ENCODE data around the gene ABCG8.

ABCG8 gene

DNA sequence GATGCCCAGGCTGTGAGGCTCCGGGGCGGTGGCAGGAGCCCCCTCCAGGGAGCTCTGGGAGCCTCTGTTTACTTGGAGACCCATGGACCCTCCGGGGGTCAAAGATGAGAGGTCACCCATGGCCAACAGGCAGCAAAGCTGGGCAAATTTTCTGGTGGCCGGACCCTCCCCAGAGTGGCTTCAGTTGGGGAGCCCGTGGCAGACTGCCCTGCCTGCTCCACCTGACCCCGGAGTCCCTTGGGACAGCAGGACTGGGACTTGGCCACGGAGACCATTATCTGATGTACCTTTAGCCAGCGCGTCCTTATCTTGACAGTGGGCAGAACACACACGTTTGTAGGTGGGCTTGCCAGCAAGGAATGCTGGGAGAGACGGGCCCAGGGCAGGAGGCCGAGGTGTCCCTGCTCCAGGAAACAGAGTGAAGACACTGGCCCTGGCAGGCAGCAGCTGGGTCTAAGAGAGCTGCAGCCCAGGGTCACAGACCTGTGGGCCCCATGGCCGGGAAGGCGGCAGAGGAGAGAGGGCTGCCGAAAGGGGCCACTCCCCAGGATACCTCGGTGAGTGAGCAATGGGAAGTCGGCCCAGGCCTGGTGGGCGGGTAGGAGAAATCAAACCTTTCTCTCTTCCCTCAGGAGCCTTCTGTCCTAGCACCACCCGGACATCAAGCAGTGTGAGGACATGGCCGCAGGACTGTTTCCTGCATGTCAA lies at the start of gene ABCG8, which contains the start of gene ABCG5:
ABCG8 (plus strand) TSS at position 412 of the 708 bp plus-strand sequence; CDS start at position 495, 83 bp downstream.
ABCG5 (minus strand) TSS at position 280 of the 708 bp plus-strand sequence; CDS start at position 120, 160 bp downstream.
- no peak for DNase-seq

DNA sequence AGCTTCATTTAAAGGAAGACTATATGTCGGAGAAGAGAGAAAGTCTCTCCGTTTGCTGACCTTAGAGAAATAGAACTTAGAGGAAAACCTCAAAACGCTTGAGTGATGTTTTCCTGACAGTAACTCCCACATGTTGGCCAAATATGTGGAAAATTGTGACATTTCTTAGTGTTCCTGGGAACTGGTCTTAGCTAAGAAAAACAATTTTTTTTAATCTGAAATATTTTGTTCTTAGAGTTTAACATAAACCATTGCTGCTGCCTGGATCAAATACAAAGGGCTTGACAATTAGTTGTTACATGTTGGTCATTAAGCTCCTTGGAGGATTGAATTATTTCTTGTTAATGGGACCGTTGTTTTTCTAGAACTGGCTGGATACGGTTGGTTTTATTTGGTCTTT lies 48.6 kb upstream of the ABCG8 start:
- no peak for DNase-seq

- DNase-seq = no peak
Measured at GRCh38 chr2:43791035-43791765, 47.6 kb upstream of the ABCG8 start.

DNA sequence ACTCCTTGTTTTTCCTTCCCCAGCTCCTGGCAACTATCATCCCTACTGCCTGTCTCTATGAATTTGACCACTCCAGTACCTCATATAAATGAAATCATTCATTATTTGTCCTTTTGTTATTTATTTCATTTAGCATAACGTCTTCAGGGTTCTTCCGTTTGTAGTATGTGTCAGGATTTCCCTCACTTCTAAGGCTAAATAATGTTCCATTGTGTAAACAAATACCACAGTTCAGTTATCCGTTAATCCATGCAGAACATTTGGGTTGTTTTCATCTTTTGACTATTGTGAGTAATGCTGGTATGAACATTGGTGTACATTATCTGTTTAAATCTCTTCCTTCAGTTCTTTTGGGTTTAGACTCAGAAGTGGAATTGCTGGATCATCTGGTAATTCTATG lies 46.1 kb upstream of the ABCG8 start:
- DNase-seq = no peak

- no peak for DNase-seq
Measured at GRCh38 chr2:43794956-43795355, 43.8 kb upstream of the ABCG8 start.

DNA sequence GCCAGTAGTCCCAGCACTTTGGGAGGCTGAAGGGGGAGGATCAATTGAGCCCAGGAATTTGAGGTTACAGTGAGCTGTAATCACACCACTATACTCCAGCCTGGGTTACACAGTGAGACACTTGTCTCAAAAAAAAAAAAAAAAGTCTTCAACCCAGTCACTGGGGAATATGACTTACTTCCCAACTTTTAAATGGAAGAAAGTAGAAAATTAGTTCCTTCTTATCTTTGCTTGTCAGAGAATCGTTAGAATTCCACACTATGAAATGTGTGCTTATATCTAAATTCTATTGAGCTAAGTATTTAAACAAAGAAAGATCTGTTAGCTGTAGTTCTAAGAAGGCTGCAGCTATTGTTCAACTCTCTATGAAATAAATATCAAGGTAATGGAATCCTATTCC lies 42.6 kb upstream of the ABCG8 start:
- no peak for DNase-seq

- DNase-seq = no peak
Measured at GRCh38 chr2:43798300-43798699, 40.5 kb upstream of the ABCG8 start.

DNA sequence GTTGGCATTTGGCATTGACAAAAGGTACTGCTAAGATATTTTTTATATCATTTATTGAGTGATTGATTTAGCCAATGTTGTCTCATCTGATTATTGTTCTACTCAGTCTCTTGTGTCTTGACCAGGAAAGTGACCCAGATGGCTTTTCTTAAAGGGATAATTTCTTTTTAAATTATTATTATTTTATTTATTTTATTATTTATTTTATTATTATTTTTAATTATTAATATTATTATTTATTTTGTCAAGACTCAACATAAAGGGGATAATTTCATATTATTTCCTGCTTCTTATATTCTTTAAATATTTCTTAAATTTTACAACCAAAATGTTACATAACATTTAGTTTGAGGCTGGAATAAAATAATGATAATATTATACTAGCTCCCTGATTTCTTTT lies 37.9 kb upstream of the ABCG8 start:
- no peak for DNase-seq

DNA sequence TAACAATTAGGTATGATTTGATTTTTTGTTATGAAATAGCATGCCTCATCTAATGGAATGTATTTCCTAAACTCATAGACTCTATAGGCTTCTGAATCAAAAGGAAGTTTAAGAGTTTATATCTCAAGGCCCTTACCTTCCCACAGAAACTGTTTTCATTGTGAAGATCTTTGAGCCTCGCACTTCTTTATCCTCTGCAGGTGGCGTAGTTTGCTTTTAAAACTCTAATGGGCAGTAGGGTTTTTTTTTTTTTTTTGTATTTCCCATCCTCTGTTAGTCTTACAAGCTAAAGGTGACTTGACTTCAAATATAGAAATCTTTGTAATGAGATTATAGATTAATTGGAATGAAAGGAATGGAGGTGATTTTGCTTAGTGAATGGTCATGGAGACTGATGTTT lies 36.6 kb upstream of the ABCG8 start:
- no peak for DNase-seq

- DNase-seq = no peak
Measured at GRCh38 chr2:43803113-43803512, 35.7 kb upstream of the ABCG8 start.

DNA sequence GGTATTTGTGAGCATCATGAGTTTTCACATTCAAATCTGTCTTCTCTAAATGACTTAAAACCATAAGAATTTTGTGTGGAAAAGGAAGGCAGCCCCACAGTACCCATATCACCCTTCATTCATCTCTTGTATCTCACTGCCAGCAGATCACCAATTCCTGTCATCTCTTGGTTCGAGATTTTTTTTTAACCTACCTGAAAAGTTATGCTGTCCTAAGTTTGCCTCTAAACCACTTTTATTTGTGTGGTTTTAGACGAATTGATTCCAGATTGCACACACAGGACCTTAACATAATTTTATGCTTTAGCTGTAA lies 32.1 kb upstream of the ABCG8 start:
- no peak for DNase-seq

DNA sequence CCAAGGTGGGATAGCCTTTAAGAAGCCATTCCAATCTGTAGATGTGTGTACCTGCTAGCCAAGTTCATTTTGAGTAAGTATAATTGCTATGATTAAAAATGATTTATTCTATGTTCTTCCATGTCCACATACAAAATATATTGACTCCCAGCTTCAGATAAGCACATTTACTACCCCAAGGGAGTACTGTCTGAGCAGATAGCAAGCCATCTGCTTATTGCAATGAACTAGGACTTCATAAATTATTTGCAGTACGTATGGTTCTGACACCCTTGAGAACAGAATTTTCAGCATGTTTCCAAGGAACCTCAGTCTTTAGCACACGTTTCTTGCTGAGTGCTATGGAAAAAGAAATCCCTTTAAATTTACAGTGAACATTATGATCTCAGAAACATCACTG lies 28.3 kb upstream of the ABCG8 start:
- DNase-seq = no peak

DNA sequence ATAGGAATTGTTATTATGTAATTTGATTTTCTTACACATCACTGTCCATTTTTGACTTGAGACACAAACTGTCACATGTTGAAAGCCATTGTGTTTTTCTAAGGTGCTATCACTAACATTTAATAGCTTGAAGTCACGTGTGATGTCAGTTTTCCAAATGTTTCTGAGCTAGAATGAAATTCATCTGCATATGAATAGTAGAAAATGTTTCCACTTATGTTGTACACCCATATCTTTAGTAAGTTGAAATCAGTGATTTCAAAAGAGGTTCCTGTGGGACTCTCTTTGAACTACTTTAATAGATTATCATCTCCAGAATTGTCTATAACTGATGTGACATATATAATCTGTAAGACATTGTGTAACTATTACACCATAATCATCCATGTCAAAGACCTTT lies 27.9 kb upstream of the ABCG8 start:
- no peak for DNase-seq

DNA sequence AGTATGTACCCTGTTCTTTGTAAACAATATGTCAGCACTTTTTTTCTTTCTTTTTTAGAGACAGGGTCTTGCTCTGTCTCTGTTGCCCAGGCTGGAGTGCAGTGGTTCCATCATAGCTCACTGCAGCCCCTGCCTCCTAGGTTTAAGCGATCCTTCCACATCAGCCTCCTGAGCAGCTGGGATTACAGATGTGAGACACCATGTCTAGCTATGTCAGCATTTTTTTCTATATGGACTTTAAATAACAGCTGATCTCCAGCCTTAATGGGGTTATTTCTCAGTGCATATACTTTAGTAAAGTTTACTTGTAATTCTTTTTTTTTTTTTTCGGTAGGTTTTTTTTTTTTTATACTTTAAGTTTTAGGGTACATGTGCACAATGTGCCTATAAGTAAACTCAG lies 26.8 kb upstream of the ABCG8 start:
- DNase-seq = no peak

- no peak for DNase-seq
Measured at GRCh38 chr2:43812947-43813346, 25.8 kb upstream of the ABCG8 start.

DNA sequence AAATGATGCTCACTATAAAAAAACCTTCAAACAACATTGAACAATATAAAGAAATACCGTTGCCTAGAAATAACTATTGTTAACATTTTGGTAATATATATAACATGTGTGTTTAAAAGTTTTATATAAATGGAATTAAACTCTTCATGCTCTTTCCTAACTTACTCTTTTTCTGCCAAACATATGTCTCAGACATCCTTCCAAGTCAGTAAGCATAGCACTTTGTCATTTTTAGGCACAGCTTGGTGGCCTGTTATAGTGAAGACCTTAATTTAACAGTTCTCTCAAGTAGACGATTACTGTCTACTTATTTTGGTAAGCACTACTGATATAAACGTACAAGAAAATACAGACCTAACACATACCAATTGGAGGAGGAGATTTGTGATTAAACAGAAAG lies 24.1 kb upstream of the ABCG8 start:
- no peak for DNase-seq

DNA sequence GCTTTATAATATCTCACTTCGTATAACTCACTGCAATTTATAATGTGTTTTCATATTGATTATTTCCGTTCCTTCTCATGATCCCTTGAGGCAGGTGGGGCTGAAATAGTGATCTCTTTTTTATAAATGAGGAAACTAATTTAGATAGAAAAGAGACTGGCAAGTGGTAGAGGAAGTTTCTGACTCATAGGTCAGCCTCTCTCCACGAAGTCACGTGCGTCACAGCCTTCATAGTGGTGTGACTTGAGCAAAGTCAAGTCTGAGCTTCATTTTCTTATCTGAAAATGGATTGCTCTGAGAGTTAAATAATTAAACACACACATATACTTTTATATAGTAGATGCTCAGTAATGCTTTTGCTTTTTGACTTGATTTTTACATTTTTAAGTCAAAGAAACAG lies 20.0 kb upstream of the ABCG8 start:
- DNase-seq = no peak

- no peak for DNase-seq
Measured at GRCh38 chr2:43819491-43820163, 19.1 kb upstream of the ABCG8 start.

GRCh38 chr2:43822839-43823238 lies 15.9 kb upstream of the ABCG8 start:
- no peak for DNase-seq

GRCh38 chr2:43823751-43824150 lies 15.0 kb upstream of the ABCG8 start:
- no peak for DNase-seq

- DNase-seq = no peak
Measured at GRCh38 chr2:43824512-43824911, 14.3 kb upstream of the ABCG8 start.

- no peak for DNase-seq
Measured at GRCh38 chr2:43824951-43825493, 13.7 kb upstream of the ABCG8 start.

- no peak for DNase-seq
Measured at GRCh38 chr2:43825841-43826240, 12.9 kb upstream of the ABCG8 start.

Data from GOT3 (cell line).